ENCODE data around the gene SOX18. TPM values are rescaled to one million over a fixed set of nuclear protein-coding genes. Genes with fewer than 3 reads are reported as not detected.
A peak's percentile ranks its signal among the peaks of the same experiment; 100 is the strongest.

SOX18 gene
- total and polyA plus RNA-seq, 2 of the 13 experiments (the other 11 are each of a cell fraction or from before 2014, with no cell fraction given), result 1.6 to 1.9 TPM

DNA sequence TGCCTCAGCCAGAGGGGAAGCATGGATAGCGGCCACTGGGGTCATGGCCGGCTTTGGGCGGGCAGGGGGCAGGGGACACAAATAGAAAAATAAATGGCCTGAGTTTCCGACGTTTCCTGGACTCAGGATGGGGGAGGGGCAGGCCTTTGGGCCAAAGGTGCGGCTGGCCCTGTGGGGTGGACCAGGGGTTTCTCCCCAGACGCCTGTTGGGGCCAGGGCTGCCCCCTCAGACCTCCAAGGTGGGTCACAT lies 7.1 kb upstream of the SOX18 start (continued):
- TF ChIP-seq, protein P1, sequence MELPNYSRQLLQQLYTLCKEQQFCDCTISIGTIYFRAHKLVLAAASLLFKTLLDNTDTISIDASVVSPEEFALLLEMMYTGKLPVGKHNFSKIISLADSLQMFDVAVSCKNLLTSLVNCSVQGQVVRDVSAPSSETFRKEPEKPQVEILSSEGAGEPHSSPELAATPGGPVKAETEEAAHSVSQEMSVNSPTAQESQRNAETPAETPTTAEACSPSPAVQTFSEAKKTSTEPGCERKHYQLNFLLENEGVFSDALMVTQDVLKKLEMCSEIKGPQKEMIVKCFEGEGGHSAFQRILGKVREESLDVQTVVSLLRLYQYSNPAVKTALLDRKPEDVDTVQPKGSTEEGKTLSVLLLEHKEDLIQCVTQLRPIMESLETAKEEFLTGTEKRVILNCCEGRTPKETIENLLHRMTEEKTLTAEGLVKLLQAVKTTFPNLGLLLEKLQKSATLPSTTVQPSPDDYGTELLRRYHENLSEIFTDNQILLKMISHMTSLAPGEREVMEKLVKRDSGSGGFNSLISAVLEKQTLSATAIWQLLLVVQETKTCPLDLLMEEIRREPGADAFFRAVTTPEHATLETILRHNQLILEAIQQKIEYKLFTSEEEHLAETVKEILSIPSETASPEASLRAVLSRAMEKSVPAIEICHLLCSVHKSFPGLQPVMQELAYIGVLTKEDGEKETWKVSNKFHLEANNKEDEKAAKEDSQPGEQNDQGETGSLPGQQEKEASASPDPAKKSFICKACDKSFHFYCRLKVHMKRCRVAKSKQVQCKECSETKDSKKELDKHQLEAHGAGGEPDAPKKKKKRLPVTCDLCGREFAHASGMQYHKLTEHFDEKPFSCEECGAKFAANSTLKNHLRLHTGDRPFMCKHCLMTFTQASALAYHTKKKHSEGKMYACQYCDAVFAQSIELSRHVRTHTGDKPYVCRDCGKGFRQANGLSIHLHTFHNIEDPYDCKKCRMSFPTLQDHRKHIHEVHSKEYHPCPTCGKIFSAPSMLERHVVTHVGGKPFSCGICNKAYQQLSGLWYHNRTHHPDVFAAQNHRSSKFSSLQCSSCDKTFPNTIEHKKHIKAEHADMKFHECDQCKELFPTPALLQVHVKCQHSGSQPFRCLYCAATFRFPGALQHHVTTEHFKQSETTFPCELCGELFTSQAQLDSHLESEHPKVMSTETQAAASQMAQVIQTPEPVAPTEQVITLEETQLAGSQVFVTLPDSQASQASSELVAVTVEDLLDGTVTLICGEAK (IDR thresholded peaks at IDR 0.05), result no peak
- TF ChIP-seq, protein P1 (CRISPR knock-in tag; IDR thresholded peaks at IDR 0.05), result no peak
- TF ChIP-seq, protein P2, sequence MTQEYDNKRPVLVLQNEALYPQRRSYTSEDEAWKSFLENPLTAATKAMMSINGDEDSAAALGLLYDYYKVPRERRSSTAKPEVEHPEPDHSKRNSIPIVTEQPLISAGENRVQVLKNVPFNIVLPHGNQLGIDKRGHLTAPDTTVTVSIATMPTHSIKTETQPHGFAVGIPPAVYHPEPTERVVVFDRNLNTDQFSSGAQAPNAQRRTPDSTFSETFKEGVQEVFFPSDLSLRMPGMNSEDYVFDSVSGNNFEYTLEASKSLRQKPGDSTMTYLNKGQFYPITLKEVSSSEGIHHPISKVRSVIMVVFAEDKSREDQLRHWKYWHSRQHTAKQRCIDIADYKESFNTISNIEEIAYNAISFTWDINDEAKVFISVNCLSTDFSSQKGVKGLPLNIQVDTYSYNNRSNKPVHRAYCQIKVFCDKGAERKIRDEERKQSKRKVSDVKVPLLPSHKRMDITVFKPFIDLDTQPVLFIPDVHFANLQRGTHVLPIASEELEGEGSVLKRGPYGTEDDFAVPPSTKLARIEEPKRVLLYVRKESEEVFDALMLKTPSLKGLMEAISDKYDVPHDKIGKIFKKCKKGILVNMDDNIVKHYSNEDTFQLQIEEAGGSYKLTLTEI (CRISPR knock-in tag; conservative IDR thresholded peaks at IDR 0.05), result no peak
- TF ChIP-seq ZNF605 (CRISPR knock-in tag; IDR thresholded peaks at IDR 0.05) (0 out of 2 replicates have a peak, but pooled peaks have one; percentile 78), NR3C1 (CRISPR knock-in tag; IDR thresholded peaks at IDR 0.05) (no peak), ZBTB20 (CRISPR knock-in tag; IDR thresholded peaks at IDR 0.05; ENCODE audit: borderline replicate concordance, low read depth) (no peak), EP300 (IDR thresholded peaks at IDR 0.05; ENCODE audit: low read depth in 2 of 2, low read length in 2 of 2) (peak in 1 of 2 experiments; percentile 60; a peak in 2 of 4 replicates), EP300 (CRISPR knock-in tag; IDR thresholded peaks at IDR 0.05; ENCODE audit: borderline replicate concordance) (no peak), GABPA (IDR thresholded peaks at IDR 0.05; ENCODE audit: low read depth, low read length) (no peak), GABPA (CRISPR knock-in tag; IDR thresholded peaks at IDR 0.05; ENCODE audit: low read depth) (0 out of 2 replicates have a peak, but pooled peaks have one; percentile 42), RFXAP (CRISPR knock-in tag; IDR thresholded peaks at IDR 0.05; ENCODE audit: borderline replicate concordance) (no peak; the same call in 1 of the 2 replicates), FIP1L1 (IDR thresholded peaks at IDR 0.05; ENCODE audit: borderline replicate concordance, insufficient read depth, low read depth, low read length) (no peak), ZNF510 (CRISPR knock-in tag; IDR thresholded peaks at IDR 0.05; ENCODE audit: low read depth) (no peak), NFRKB (IDR thresholded peaks at IDR 0.05) (no peak)
- TF ChIP-seq, protein P3, sequence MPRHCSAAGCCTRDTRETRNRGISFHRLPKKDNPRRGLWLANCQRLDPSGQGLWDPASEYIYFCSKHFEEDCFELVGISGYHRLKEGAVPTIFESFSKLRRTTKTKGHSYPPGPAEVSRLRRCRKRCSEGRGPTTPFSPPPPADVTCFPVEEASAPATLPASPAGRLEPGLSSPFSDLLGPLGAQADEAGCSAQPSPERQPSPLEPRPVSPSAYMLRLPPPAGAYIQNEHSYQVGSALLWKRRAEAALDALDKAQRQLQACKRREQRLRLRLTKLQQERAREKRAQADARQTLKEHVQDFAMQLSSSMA (CRISPR knock-in tag; IDR thresholded peaks at IDR 0.05), result peak; percentile 88; the same call in 1 of the 2 replicates
- TF ChIP-seq, protein P4, sequence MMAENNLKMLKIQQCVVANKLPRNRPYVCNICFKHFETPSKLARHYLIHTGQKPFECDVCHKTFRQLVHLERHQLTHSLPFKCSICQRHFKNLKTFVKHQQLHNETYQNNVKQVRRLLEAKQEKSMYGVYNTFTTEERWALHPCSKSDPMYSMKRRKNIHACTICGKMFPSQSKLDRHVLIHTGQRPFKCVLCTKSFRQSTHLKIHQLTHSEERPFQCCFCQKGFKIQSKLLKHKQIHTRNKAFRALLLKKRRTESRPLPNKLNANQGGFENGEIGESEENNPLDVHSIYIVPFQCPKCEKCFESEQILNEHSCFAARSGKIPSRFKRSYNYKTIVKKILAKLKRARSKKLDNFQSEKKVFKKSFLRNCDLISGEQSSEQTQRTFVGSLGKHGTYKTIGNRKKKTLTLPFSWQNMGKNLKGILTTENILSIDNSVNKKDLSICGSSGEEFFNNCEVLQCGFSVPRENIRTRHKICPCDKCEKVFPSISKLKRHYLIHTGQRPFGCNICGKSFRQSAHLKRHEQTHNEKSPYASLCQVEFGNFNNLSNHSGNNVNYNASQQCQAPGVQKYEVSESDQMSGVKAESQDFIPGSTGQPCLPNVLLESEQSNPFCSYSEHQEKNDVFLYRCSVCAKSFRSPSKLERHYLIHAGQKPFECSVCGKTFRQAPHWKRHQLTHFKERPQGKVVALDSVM (CRISPR knock-in tag; IDR thresholded peaks at IDR 0.05), result no peak
- TF ChIP-seq, protein P5, sequence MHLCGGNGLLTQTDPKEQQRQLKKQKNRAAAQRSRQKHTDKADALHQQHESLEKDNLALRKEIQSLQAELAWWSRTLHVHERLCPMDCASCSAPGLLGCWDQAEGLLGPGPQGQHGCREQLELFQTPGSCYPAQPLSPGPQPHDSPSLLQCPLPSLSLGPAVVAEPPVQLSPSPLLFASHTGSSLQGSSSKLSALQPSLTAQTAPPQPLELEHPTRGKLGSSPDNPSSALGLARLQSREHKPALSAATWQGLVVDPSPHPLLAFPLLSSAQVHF (CRISPR knock-in tag; IDR thresholded peaks at IDR 0.05), result no peak

All from HepG2 (cell line).